ENCODE measurements around the gene C20orf204.
"Not testable (repeated sequence)": the region's sequence is repeated elsewhere in the genome, so short reads cannot be mapped to it uniquely, and the experiment has no call there.

C20orf204 gene

DNA sequence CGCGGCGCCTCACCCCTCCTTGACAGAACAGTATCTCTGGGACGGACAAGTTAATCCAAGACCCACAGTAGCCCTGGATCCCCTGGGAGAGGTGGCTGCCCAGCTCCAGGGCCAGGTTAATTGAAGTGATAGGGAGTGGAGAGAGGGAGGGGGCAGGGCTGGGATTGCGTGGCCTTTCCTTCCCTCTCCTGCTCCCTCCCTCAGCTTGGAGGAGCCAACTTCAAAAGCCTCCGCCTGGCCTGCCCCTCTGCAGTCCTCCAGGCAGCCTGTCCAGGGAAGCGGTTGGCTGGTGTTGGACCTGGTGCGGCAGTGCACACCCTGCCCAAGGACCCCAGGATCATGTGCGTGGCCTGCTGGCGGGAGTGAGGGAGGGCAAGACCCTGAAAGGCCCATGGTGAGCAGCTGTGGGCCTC is at the start of gene C20orf204:
Gene C20orf204 (plus strand): TSS at position 250 of the 413 bp plus-strand sequence. CDS start 142 bp downstream, at position 392.
- DNase-seq, result no peak

- no peak for DNase-seq
Measured at GRCh38 chr20:64000906-64001305, 35.1 kb upstream of the C20orf204 start.

DNA sequence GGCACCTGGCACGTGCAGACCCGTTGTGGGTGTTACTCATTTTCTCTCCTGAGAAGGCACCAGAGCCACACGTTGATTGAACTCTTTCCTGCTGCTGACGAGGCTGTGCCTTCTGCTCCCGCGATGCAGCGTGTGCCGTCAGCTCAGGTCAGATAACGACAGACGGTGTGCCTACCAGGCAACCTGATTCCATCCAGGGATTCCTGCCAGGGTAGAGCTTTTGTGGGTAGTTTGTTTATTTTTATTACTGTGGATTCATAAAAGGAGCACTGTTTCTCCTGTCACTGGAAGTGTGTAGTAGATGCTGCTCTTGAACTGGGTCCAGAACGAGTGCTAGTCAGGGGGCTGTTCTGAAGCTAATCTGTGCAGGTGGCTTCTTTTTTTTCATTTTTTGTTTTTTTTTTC is 34.4 kb upstream of the C20orf204 start:
- DNase-seq, result no peak

GRCh38 chr20:64003960-64004725 is 31.8 kb upstream of the C20orf204 start:
- DNase-seq, result peak; percentile 63

DNA sequence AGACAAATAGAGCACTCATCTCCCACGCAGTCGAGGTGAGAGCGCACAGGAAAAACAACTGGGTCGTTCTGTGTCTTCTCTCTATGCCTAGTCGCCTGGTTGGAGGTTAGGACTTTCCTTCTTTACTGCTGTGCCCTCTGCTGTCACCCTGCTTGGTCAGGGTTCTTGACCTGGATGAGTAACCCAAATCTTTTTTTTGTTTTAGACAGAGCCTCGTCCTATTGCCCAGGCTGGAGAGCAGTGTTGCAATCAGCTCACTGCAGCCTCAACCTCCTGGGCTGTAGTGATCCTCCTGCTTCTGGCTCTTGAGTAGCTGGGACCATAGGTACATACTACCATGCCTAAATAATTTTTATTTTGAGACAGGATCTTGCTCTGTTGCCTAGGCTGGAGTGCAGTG is 30.6 kb upstream of the C20orf204 start:
- no peak for DNase-seq

DNA sequence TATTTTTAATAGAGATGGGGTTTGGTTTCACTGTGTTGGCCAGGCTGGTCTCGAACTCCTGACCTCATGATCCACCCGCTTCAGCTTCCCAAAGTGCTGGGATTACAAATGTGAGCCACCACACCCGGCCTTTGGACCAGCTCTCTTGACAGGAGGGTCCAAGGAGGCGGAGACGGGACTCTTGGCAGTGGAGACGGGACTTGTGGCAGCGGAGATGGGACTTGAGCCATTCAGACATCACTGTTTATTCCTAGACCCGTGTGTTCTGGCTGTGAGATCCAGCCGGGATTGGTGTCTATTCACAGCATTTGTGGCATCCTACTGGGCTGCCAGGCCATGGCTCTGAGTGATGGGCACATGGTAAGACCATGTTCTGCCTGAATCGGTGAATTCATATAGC is 29.5 kb upstream of the C20orf204 start:
- DNase-seq, result no peak

GRCh38 chr20:64006902-64007301 is 29.1 kb upstream of the C20orf204 start:
- peak; percentile 88 for DNase-seq

- no peak for DNase-seq
Measured at GRCh38 chr20:64009811-64010387, 26.1 kb upstream of the C20orf204 start.

DNA sequence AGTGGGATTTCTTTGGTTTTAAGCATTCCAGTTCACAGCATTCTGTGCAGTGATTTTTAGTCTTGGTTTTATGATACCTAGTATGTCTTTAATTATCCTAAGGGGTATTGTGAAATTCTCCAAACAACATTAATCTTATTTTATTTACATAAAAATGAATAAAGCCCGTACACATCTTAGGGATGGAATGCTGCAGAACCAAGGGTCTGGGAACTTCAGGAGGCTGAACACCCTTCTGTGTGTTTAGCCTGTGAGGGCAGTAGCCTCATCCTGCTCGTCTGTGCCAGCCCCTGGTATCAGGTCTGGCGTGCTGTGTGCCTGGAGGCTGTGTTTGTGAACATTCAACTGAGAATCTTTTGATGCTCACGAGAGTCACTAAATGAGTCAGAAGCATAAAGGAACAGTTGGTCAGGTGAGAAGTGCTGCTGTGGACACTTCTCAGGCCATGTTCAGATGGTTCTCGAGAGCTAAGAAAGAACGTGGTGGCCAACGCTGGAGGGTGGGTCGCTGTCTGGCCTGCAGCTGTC is 25.2 kb upstream of the C20orf204 start:
- no peak for DNase-seq

DNA sequence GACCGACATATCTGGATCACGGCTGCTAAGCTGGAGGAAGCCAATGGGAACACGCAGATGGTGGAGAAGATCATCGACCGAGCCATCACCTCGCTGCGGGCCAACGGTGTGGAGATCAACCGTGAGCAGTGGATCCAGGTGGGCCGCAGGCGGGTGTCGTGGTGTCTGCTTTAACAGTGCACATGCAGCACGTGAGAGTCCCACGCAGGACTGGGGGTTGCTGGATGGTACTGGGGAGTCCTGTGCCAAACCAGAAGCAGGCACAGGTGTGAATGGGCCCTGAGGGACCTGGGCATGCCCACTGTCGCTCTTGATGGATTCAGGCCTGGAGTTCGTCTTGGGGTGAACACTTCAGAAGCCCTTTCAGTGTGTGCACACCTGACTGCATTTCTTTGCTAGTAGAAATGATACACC is 24.6 kb upstream of the C20orf204 start:
- DNase-seq, result no peak

DNA sequence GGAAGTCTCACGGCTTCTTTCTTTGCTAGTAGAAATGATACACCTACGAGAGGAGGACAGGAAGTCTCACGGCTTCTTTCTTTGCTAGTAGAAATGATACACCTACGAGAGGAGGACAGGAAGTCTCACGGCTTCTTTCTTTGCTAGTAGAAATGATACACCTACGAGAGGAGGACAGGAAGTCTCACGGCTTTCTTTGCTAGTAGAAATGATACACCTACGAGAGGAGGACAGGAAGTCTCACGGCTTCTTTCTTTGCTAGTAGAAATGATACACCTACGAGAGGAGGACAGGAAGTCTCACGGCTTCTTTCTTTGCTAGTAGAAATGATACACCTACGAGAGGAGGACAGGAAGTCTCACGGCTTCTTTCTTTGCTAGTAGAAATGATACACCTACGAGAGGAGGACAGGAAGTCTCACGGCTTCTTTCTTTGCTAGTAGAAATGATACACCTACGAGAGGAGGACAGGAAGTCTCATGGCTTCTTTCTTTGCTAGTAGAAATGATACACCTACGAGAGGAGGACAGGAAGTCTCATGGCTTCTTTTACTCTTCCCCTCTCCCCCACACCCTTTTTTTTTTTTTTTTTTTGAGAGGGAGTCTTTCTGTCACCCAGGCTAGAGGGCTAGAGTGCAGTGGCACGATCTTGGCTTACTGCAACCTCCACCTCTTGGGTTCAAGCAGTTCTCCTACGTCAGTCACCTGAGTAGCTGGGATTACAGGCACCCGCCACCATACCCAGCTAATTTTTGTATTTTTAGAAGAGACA is 23.4 kb upstream of the C20orf204 start:
- DNase-seq, result not testable (repeated sequence)

- no peak for DNase-seq
Measured at GRCh38 chr20:64015635-64016034, 20.3 kb upstream of the C20orf204 start.

GRCh38 chr20:64021124-64021975 is 14.6 kb upstream of the C20orf204 start:
- no peak for DNase-seq

DNA sequence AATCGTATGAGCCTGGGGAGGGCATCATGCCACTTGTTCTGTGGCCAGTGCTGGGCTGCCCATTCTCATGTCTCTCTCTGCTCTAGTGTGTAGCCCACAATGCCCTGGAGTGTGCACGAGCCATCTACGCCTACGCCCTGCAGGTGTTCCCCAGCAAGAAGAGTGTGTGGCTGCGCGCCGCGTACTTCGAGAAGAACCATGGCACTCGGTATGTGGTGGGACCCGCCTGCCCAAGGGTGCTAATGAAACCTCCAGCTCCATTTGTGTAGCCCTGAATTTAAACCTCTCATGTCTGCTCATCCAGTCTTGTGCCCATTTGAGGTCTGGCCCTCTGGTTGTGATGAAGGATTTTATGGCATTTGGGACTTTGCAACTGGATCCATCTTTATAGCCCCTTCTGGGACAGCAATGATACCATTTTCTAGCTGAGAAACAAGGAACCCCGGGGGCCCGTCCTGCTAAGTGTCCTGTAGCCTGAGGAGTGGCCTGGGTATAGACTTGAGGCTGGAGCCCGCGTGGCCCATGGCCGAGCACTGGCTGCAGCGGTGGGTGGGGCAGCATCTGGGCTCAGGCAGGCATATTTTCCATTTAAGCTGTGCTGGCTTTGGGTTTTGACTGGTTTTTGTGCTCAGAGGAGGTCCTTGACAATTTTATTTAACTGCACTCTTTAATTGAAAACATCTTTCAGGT is 13.2 kb upstream of the C20orf204 start:
- DNase-seq, result no peak

DNA sequence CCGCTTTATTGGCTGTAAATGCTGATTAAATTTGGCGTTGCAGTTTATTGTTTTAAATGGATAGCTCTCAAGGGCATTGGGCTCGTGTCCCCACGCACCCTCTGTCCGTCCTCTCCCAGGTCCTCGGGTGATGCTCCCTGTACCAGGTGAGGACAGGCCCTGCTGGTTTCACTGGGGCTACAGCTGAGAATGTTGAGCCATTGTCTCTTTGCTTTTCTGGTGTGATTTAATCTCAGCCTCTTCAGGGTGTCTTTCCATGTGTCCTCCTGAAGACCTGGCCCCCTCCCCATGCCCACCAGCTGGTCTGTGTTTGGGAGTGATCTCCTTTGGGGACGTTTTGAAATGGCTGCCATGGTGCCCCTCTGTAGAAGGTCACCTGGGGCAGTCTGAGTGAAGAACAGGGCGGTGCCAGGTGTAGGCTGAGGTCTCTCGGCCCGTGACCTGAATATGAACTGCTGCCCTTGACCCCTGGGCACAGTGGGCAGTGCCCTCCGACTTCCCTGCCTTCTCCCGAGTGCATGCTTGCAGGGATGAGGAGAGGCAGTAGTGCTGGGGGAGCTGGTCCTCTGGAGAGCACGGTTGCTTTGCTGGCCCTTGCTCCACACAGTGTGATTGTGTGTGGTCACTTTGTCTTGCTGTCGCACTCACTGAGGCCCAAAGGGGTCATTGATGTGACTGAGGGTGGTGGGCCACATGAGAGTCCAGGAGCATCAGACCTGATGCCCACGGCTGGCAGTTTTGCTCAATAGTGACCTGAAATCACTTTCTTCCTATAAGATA is 12.4 kb upstream of the C20orf204 start:
- no peak for DNase-seq

DNA sequence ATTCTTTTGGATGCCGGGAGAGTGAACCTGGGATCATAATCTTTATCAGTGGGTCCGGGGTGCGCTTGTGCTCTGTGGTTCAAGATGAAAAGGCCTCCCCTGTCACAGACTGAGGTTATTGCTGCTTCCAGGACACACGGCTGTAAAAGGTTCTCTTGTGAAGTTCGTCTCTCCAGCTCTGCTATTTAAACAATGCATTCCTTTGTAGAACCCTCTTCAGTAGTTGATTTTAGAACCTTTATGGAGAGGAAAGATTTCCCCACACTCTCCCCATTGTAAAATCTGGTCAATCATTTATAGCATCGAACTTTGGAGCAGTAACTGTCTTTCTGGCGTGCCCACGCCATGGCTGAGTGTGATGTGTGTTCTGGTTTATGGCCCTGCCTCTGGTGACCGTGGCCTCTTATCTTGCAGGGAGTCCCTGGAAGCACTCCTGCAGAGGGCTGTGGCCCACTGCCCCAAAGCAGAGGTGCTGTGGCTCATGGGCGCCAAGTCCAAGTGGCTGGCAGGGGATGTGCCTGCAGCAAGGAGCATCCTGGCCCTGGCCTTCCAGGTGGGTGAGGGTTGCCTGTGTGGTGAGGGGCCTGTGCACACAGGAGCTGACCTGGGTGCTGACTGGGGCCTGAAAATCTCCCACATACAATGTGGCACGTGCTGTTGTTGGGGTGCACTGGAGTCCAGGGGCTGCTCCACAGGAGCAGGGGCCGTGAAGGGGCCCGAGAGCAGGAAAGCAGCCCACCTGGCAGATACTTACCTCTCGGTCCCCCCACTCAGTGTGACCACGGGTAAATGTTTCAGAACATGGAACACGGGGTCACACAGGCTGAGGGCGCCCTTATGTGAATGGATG is 11.6 kb upstream of the C20orf204 start:
- no peak for DNase-seq

- no peak for DNase-seq
Measured at GRCh38 chr20:64025101-64025825, 10.7 kb upstream of the C20orf204 start.

DNA sequence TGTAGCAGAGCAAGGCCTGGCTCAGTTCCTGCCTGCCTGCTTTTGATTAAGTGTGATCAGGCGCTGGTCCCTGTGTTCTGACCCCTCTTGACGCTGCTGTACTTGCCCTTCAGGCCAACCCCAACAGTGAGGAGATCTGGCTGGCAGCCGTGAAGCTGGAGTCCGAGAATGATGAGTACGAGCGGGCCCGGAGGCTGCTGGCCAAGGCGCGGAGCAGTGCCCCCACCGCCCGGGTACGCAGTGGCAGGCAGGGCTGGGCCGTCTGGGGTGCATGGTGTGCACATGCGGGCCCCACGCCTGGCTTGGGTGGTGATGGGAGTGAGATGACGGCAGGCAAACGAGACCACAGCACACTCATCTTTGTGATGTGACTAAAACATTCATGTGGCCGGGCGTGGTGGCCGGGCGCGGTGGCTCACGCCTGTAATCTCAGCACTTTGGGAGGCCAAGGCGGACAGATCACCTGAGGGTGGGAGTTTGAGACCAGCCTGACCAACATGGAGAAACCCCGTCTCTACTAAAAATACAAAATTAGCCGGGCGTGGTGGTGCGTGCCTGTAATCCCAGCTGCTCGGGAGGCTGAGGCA is 10.1 kb upstream of the C20orf204 start:
- DNase-seq, result no peak

Measured in NCI-H146 (cell line).